Measurements from ENCODE around the gene GID4. TPM values are rescaled to one million over a fixed set of nuclear protein-coding genes. Genes with fewer than 3 reads are reported as not detected.

Gene GID4
- total and polyA plus RNA-seq, 2 donors (not counting 1 experiment from before 2014, with no cell fraction given), result 9.0 to 10.2 TPM

DNA sequence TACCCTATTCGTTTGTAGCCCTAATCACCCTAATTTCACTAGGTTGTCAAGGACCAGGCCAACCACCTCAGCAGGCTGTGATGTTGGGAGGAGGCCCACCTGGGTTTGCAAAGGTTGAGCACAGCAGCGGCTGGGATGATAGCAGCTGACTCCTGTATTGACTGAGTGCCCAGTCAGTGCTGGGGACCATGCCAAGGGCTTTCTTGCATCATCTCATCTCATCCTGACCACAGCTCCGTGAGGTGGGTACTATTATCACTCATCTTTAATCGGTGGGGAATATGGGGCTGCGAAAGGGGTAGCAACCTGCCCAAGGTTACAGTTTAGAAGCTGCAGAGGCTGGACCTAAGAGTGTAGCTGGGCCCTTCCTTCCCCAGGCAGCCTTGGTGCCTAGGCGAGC lies 11.9 kb upstream of the GID4 start:
- Histone ChIP-seq H3K27ac (ENCODE audit: insufficient read depth, low read length) (no peak overlapping the region), H3K36me3 (ENCODE audit: control insufficient read depth, insufficient read depth, low read length) (no peaks in the 10 kb centered on the region), H2AFZ (ENCODE audit: low read length) (no peak overlapping the region), H3K79me2 (ENCODE audit: control insufficient read depth, insufficient read depth, low read length) (no peaks in the 10 kb centered on the region), H3K9ac (ENCODE audit: insufficient read depth, low read length) (no peak overlapping the region), H3K4me1 (ENCODE audit: control insufficient read depth, extremely low read depth, insufficient read depth, low read length) (peaks cover 4% of the 10 kb centered on the region), H3K9me3 (ENCODE audit: control insufficient read depth, insufficient read depth, low read depth, low read length) (no peaks in the 10 kb centered on the region), H3K27me3 (ENCODE audit: control insufficient read depth, insufficient read depth, low read length) (no peaks in the 10 kb centered on the region), H4K20me1 (ENCODE audit: control insufficient read depth, extremely low read depth, insufficient read depth, low read length) (no peaks in the 10 kb centered on the region), H3K4me2 (ENCODE audit: extremely low read depth, insufficient read depth, low read length) (no peak overlapping the region), H3K4me3 (replicated peaks in 1 of 4; ENCODE audit: control extremely low read depth in 1 of 4, insufficient read depth in 1 of 4, low read depth in 3 of 4, low read length in 4 of 4) (no peak overlapping the region)
- no peak for TF ChIP-seq EZH2 (IDR thresholded peaks at IDR 0.05; ENCODE audit: low read length, missing control alignments)
- TF ChIP-seq, protein P1, sequence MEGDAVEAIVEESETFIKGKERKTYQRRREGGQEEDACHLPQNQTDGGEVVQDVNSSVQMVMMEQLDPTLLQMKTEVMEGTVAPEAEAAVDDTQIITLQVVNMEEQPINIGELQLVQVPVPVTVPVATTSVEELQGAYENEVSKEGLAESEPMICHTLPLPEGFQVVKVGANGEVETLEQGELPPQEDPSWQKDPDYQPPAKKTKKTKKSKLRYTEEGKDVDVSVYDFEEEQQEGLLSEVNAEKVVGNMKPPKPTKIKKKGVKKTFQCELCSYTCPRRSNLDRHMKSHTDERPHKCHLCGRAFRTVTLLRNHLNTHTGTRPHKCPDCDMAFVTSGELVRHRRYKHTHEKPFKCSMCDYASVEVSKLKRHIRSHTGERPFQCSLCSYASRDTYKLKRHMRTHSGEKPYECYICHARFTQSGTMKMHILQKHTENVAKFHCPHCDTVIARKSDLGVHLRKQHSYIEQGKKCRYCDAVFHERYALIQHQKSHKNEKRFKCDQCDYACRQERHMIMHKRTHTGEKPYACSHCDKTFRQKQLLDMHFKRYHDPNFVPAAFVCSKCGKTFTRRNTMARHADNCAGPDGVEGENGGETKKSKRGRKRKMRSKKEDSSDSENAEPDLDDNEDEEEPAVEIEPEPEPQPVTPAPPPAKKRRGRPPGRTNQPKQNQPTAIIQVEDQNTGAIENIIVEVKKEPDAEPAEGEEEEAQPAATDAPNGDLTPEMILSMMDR (conservative IDR thresholded peaks at IDR 0.05 in 1 of 2, IDR thresholded peaks at IDR 0.05 in 1 of 2; ENCODE audit: low read depth in 1 of 2, low read length in 2 of 2), result no peak
- no peak for DNase-seq (ENCODE audit: low read depth in 2 of 2)

DNA sequence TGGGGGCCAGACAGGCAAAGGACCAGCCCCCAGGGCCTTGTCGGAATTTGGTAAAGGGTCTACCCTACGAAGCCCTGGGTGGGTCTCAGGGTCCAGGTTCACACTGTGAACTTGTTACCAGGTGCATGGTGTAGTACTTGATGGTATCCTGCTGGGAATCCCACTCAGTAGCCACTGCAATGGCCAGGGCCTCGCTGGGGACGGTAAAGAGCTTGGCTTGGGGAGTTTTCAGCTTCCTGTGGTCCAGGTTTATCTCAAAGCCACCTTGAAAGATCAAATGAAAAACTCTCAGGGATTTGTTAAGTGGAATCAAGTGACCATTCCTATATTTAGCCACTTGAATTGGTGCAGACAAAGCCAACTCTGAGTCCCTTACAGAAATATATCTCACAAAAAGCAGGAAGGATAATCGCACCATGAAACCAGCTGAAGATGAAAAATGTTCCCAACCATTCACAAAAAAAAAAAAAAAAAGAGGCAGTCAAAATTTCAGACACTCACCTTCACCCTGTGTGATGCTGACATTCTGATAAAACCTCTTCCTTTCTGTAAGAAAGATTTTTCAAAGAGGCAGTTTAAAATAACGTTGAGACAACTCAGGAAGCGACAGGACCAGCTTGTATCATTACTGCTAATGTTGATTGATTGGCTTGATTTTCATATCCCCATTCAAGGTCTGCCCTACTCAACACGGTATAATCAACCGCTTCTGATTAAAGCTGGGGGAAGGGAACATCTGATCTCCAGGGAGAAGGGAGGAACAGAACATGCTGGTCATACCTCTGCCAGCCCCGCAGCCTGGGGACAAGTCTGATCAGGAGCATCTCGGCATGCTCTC lies 10.9 kb upstream of the GID4 start:
- no peak overlapping the region for H3K4me2 ChIP-seq (ENCODE audit: extremely low read depth, insufficient read depth, low read length)
- TF ChIP-seq EZH2 (IDR thresholded peaks at IDR 0.05; ENCODE audit: low read length, missing control alignments), result no peak
- TF ChIP-seq, protein P1 (conservative IDR thresholded peaks at IDR 0.05 in 1 of 2, IDR thresholded peaks at IDR 0.05 in 1 of 2; ENCODE audit: low read depth in 1 of 2, low read length in 2 of 2), result no peak
- peaks cover 4% of the 10 kb centered on the region for H3K4me1 ChIP-seq (ENCODE audit: control insufficient read depth, extremely low read depth, insufficient read depth, low read length)
- H3K9ac ChIP-seq (ENCODE audit: insufficient read depth, low read length), result no peak overlapping the region
- H3K27ac ChIP-seq (ENCODE audit: insufficient read depth, low read length), result no peak overlapping the region
- H3K9me3 ChIP-seq (ENCODE audit: control insufficient read depth, insufficient read depth, low read depth, low read length), result no peaks in the 10 kb centered on the region
- no peak overlapping the region for H3K4me3 ChIP-seq (replicated peaks in 1 of 4; ENCODE audit: control extremely low read depth in 1 of 4, insufficient read depth in 1 of 4, low read depth in 3 of 4, low read length in 4 of 4)
- H3K36me3 ChIP-seq (ENCODE audit: control insufficient read depth, insufficient read depth, low read length), result no peaks in the 10 kb centered on the region
- no peak for DNase-seq (ENCODE audit: low read depth in 2 of 2)
- no peaks in the 10 kb centered on the region for H3K27me3 ChIP-seq (ENCODE audit: control insufficient read depth, insufficient read depth, low read length)
- no peaks in the 10 kb centered on the region for H4K20me1 ChIP-seq (ENCODE audit: control insufficient read depth, extremely low read depth, insufficient read depth, low read length)
- H3K79me2 ChIP-seq (ENCODE audit: control insufficient read depth, insufficient read depth, low read length), result no peaks in the 10 kb centered on the region
- no peak overlapping the region for H2AFZ ChIP-seq (ENCODE audit: low read length)

DNA sequence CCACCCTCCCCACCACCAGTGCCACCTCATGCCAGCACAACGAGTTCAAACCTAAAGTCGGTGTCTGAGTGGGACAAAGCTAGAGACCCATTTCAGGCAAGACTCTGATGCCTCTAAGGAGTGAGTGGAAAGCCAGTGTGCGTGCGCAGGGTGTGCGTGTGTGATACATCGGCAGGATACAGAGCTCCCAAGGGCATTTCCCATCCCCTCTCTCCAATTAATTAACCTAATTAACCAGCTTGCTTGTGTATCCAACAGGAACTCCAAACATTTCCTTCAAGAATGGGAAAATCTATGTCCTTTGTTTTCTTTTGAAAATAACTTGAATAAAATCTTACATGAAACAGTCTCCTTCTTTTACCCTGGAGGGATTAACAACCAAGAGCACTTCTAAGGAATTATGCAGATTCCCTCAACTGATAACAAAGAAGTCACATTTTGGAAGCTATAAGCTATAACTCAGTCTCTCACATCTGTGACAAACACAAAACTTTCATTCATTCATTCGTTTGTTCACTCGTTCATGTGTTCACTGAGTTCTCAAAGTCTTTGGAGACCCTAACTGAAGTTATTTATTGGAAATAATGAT lies 10.2 kb upstream of the GID4 start:
- no peaks in the 10 kb centered on the region for H4K20me1 ChIP-seq (ENCODE audit: control insufficient read depth, extremely low read depth, insufficient read depth, low read length)
- H3K27ac ChIP-seq (ENCODE audit: insufficient read depth, low read length), result no peak overlapping the region
- H3K4me2 ChIP-seq (ENCODE audit: extremely low read depth, insufficient read depth, low read length), result no peak overlapping the region
- TF ChIP-seq, protein P1 (conservative IDR thresholded peaks at IDR 0.05 in 1 of 2, IDR thresholded peaks at IDR 0.05 in 1 of 2; ENCODE audit: low read depth in 1 of 2, low read length in 2 of 2), result no peak
- no peak for TF ChIP-seq EZH2 (IDR thresholded peaks at IDR 0.05; ENCODE audit: low read length, missing control alignments)
- H3K27me3 ChIP-seq (ENCODE audit: control insufficient read depth, insufficient read depth, low read length), result no peaks in the 10 kb centered on the region
- H3K79me2 ChIP-seq (ENCODE audit: control insufficient read depth, insufficient read depth, low read length), result no peaks in the 10 kb centered on the region
- no peaks in the 10 kb centered on the region for H3K9me3 ChIP-seq (ENCODE audit: control insufficient read depth, insufficient read depth, low read depth, low read length)
- H3K9ac ChIP-seq (ENCODE audit: insufficient read depth, low read length), result no peak overlapping the region
- no peak overlapping the region for H3K4me3 ChIP-seq (replicated peaks in 1 of 4; ENCODE audit: control extremely low read depth in 1 of 4, insufficient read depth in 1 of 4, low read depth in 3 of 4, low read length in 4 of 4)
- H3K36me3 ChIP-seq (ENCODE audit: control insufficient read depth, insufficient read depth, low read length), result no peaks in the 10 kb centered on the region
- H3K4me1 ChIP-seq (ENCODE audit: control insufficient read depth, extremely low read depth, insufficient read depth, low read length), result peaks cover 4% of the 10 kb centered on the region
- H2AFZ ChIP-seq (ENCODE audit: low read length), result no peak overlapping the region
- DNase-seq (ENCODE audit: low read depth in 2 of 2), result no peak

All from fibroblast of lung (primary cell).